ELR (cell line): ENCODE data around the gene APH1B.

Experiments used
- DNase-seq: peaks from one replicate; pipeline ENCODE4 v3.0.0-alpha.2; 2015; ENCODE audit warnings: low read depth

APH1B gene

DNA sequence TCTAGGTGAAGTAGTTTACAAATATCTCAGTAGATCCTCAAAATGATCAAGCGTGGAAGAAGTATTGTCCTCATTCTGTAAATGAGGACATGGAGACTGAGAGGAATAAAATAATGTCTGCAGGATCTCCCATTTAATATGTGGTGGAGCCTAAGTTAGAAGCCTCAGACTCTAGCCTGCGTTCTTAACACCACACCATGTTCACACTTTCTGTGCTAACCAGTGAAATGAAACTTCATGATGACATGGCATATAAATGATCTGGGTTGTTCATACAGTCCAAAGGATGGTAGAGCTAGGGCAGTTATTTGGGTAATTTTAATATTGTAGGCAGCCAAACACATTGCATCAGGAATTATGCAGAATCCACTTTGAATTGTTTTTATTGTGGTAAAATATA lies 25.1 kb upstream of the APH1B start:
- no peak for DNase-seq

- DNase-seq, result no peak
Observed at GRCh38 chr15:63254991-63255390, 22.4 kb upstream of the APH1B start.

GRCh38 chr15:63255489-63255990 lies 21.9 kb upstream of the APH1B start:
- no peak for DNase-seq

DNA sequence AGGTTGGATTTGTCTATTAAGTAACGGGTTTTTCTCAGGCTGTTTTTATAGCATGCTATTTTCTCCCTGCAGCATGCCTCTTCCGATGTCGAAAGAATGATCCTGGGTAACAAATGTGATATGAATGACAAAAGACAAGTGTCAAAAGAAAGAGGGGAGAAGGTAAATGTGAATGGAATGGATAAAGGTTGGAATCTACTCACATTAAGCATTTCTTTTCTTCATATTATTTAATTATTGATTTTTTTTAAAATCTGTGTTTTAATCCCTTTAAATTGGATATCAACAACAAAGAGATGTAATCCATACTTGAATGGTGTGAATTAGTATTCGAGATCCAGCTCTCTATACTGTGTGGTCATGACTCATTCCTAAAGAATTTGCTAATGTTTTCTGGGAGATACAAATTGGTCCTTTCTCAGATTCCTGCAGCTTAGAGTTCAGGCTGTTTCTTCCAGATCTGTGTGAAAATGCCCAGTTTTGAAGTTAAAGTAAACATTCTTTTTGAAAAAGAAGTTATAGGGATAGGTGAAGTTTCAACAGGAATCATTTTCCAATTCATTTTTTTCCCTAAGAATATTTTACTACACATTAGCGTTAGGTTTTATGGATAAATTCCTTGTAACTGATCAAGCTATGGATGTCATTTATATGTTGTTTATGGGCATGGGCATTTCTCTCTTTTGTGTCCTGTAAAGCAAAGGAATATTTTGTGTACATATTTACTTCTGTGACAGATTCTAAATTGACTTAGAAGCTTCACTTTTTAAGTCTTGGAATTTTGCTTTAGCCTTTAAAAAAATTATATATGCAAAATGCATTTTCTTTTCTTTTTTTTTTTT lies 20.8 kb upstream of the APH1B start:
- peak; percentile 87 for DNase-seq

DNA sequence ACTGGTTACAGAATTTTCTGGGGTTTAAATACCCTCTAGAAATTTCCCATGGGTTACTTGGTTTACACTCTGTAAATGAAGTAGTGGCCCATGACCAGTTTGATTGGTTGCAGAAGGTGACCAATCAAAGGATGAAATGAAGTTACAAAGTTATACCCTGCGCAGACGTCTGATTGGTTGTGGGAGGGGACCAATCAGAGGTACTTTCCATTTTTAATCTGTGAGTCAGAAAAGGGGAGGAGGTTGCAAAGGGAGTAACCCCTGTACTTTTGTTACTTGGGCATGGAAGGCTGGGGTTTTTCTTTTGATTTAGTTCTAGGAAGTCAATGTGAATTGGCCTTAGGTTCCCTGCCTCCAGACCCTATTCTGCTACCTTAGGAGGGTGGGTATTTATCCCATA lies 18.7 kb upstream of the APH1B start:
- DNase-seq, result no peak

- no peak for DNase-seq
Observed at GRCh38 chr15:63260791-63261190, 16.6 kb upstream of the APH1B start.

DNA sequence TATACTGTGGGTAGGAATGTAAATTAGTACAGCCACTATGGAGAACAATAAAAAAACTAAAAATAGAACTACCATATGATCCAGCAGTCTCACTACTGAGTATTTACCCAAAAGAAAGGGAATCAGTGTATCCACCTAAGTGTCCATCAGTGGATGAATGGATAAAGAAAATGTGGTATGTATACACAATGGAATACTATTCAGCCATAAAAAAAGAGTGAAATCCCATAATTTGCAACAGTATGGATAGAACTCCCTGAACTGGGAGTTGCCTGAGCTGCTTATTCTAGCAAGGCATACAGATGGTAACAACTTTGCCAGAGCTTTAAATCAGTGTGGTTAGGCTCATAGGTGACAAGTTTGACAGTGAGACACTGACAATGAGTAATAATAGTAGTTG lies 16.1 kb upstream of the APH1B start:
- DNase-seq, result no peak

DNA sequence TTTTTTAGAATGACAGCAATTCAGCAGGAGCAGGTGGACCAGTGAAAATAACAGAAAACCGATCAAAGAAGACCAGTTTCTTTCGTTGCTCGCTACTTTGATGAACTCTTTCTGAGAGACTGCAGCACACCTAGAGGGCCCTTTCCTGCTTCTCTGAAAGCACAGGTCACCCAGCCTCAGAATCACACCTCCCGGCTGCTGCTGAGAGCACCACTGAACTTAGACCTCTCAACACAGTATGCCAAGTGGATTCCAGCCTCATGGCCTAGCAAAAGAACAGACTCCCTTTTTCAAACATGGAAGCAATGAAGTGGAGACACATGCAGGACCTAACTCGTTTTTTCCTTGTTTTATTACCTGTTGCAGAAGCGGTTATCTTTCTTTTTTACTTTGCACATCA lies 13.9 kb upstream of the APH1B start:
- no peak for DNase-seq

DNA sequence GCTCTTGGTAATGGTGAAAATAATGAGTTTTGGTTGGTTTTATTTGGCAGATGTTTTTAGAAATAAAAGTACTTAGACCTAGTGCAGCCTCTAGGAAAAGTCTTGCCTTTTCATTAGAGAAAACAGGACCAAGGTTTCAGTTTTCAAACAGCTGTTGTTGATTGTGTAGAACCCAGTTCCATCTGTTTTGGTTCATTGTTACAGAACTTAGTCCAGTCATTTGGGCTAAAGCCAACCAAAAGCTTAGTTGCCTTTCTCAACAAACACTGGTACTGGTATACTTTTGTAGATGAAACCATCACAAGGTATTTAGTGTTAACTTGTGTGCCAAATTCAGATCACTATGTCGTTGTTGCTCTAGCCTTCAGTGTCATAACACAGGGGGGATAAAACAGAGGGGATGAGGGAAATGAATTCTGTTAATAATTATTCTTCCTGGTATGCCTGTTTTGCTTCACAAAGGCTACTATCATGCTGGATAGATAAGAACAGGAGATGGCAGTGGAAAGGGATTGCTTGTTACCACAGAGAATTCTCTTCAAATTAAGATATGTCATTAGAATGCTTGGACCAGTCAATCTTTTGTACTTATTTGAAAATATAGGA lies 12.6 kb upstream of the APH1B start:
- no peak for DNase-seq

GRCh38 chr15:63274427-63274826 lies 3.0 kb upstream of the APH1B start:
- DNase-seq, result no peak

DNA sequence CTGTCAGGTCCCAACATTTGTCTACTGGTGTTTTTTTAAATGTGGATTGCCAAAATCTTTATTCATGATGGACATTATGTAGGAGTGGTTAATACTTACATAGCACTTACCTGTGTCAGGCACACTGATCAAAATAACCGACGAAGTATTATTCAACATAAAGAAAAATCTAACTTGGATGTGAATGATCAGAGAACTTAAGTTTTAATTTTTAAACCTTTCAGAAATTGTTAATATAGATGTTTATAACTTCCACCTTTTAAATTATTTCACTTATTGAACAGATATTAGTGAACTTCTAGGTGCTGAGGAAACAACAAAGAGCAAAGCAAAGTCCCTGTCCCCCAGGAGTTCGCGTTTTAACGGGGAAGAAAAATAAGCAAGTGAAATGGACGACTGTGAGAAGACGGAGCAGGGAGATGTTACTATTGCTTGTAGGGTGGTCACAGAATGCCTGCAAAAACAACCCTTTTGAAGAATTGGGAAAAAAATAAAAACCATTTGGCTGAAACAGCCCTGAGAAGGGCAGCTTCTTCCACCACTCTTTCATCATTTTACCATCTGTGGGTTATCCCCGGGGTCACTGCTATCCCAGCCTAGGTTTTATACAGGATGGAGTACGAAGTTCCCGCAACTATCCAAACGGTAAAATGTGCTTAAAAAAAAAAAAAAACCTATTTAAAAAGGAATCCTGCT lies 915 bp upstream of the APH1B start:
- no peak for DNase-seq

GRCh38 chr15:63277893-63278456 lies 570 bp downstream of the APH1B start:
- DNase-seq, result peak; percentile 40

DNA sequence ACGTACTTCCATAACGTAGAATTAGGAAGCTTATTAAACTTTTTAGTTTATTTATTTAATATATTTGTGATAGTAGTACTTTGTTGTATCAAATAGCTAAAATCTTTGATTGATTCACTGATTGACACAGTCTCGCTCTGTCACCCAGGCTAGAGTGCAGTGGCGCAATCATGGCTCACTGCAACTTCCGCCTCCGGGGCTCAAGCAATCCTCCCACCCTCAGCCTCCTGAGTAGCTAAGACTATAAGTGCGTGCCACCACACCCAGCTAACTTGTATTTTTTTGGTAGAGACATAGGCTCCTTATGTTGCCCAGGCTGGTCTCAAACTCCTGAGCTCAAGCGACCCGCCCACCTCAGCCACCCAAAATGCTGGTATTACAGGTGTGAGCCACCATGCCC lies 5.7 kb downstream of the APH1B start:
- no peak for DNase-seq

DNA sequence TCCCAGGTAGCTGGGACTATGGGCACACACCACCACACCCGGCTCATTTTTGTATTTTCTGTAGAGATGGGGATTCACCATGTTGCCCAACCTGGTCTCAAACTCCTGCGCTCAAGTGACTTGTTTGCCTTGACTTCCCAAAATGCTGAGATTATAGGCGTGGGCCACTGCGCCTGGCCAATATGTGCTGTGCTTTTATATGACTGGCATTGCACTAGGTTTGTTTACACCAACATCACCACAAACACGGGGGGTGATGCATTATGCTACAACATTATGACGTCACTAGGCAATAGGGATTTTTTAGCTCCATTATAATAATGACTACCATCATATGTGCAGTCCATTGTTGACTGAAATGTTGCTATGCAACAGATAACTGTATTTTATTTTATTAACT lies 6.9 kb downstream of the APH1B start:
- no peak for DNase-seq

GRCh38 chr15:63287109-63287508 lies 9.7 kb downstream of the APH1B start:
- peak; percentile 30 for DNase-seq

DNA sequence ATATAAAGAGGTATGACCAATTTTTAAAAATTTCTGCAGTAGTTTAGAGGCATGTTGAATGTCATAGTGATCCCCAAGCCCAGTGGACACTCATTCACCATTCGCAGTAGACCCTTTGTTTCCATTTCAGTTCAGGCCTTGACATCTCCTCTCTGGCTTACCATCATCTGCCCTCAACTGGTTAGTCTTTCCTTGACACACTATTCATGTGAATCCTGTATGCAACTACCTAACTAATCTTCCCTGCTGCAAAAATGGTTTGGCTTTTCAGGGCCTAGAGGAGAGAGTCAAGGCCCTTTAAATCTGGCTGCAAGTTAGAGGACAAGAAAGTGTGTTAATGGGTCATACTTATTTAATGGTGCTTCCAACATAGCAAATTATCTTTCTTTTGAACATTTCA lies 10.9 kb downstream of the APH1B start:
- DNase-seq, result no peak

GRCh38 chr15:63288778-63289378 lies 11.5 kb downstream of the APH1B start:
- peak; percentile 77 for DNase-seq

DNA sequence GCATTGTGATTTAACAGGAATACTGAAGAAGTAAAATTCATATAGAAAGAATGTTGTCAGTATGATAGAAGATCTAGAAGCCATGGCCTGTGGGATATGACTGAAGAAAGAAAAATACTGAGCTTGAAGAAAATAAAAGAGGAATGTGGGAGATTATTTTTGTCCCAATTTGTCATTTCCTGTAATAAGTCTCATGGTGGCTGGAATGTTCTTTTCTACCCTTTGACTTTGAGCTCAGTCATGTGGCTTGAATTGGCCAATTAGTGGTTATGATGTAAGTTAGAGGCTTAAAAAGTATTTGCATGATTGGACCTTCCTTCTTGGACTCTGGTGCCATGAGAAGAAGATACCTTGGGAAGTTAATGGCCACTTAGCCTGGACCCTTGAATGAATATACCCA lies 14.1 kb downstream of the APH1B start:
- DNase-seq, result peak; percentile 81

GRCh38 chr15:63292241-63292640 lies 14.8 kb downstream of the APH1B start:
- DNase-seq, result no peak

- DNase-seq, result no peak
Observed at GRCh38 chr15:63292771-63293170, 15.4 kb downstream of the APH1B start.

DNA sequence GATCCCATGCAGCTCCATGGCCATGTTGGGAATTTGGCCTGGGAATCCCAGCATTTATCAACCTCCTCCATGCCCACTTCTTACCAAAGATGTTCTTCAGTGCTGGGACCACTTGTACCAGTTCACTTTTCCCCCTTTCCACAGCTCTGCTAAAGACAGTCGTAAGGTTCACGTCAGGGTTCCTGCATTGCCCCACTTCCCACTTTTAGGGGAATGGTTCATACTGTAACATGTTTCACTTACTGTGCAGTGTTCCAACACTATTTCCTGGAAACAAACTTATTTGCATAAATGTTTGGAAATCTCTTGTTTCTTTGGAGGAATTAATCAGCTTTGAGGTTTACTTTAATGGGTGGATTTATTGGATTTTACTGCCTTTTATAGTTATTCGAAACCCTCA lies 17.0 kb downstream of the APH1B start:
- DNase-seq, result no peak

DNA sequence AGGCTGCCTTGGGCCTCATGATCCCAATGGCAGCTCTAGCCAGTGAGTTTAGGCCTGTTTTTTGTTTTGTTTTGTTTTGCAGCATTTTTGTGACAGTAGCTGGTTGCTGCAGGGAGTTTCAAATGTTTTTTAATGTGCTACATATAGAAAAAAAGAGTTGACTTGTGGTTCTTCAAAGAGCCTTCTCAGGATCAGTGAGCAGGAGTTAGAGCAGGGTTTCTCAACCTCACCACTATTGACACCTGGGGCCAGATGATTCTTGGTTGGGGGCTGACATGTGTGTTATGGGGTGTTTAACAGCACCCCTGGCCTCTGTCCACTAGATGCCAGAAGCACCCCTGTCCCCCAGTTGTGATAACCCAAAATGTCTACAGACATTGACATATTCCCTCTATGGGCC lies 17.9 kb downstream of the APH1B start:
- DNase-seq, result no peak
